UCSD-AML1 (cell line): ENCODE results near the gene CAMK1D.
"Not testable (repeated sequence)": the region's sequence is repeated elsewhere in the genome, so short reads cannot be mapped to it uniquely, and the experiment has no call there.

ENCODE experiments used
- DNase-seq: peaks from one replicate; lab custom pipeline; 2025; ENCODE audit not compliant: unreplicated experiment; lab: John Stamatoyannopoulos, UW

The CAMK1D gene

GRCh38 chr10:12546160-12546802 lies 196.9 kb downstream of the CAMK1D start:
- DNase-seq: not testable (repeated sequence)

GRCh38 chr10:12547301-12547771 lies 198.0 kb downstream of the CAMK1D start:
- DNase-seq: no peak

- DNase-seq: no peak
Measured at GRCh38 chr10:12549297-12549696, 199.9 kb downstream of the CAMK1D start.

GRCh38 chr10:12550994-12551393 lies 201.6 kb downstream of the CAMK1D start:
- no peak for DNase-seq

GRCh38 chr10:12556039-12556438 lies 206.7 kb downstream of the CAMK1D start:
- no peak for DNase-seq

- no peak for DNase-seq
Measured at GRCh38 chr10:12559578-12560178, 210.3 kb downstream of the CAMK1D start.

- no peak for DNase-seq
Measured at GRCh38 chr10:12561307-12561706, 212.0 kb downstream of the CAMK1D start.

- DNase-seq: no peak
Measured at GRCh38 chr10:12561720-12562119, 212.4 kb downstream of the CAMK1D start.

GRCh38 chr10:12563489-12563888 lies 214.1 kb downstream of the CAMK1D start:
- DNase-seq: no peak

GRCh38 chr10:12564173-12564572 lies 214.8 kb downstream of the CAMK1D start:
- DNase-seq: no peak

GRCh38 chr10:12566161-12567115 lies 217.1 kb downstream of the CAMK1D start:
- DNase-seq: no peak

- no peak for DNase-seq
Measured at GRCh38 chr10:12568391-12569009, 219.2 kb downstream of the CAMK1D start.

- no peak for DNase-seq
Measured at GRCh38 chr10:12572281-12572680, 222.9 kb downstream of the CAMK1D start.

GRCh38 chr10:12577610-12578009 lies 228.3 kb downstream of the CAMK1D start:
- DNase-seq: no peak

GRCh38 chr10:12579954-12580858 lies 230.9 kb downstream of the CAMK1D start:
- DNase-seq: no peak

- DNase-seq: no peak
Measured at GRCh38 chr10:12583891-12584595, 234.7 kb downstream of the CAMK1D start.

GRCh38 chr10:12586741-12587140 lies 237.4 kb downstream of the CAMK1D start:
- DNase-seq: no peak

GRCh38 chr10:12587451-12587888 lies 238.1 kb downstream of the CAMK1D start:
- DNase-seq: no peak

GRCh38 chr10:12588091-12588860 lies 238.9 kb downstream of the CAMK1D start:
- peak; percentile 30 for DNase-seq
